Measurements from ENCODE around the gene KRTAP9-7. TPM values are rescaled to one million over a fixed set of nuclear protein-coding genes. Genes with fewer than 3 reads are reported as not detected.

The KRTAP9-7 gene
- total RNA-seq, 1 experiment from 2014 or later: not detected

DNA sequence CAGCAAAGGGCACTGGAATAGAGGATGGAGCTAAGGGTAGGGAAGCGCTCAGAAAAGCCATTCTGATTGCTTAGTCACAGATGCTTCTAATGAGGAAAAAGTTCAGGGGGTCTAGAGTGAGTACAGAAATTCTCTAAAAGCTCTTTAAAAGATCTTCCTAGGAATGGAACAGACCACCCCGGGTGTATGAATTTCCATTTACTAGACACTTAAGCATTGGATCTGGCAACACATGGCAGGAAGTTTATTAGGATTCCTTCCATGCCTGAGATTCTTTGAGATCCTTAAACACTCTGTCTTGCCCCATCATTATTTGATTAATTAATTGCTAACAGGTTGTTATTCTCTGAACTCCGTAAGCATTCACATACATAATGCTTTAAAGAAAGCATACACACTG is 8.5 kb downstream of the KRTAP9-7 start:
- no peak overlapping the region for H3K27ac Mint-ChIP-seq (ENCODE audit: unreplicated experiment)
- no peak for TF ChIP-seq CTCF (IDR thresholded peaks at IDR 0.05; ENCODE audit: unreplicated experiment)
- H3K9me3 Mint-ChIP-seq (ENCODE audit: low read depth, unreplicated experiment): peaks cover 2% of the 10 kb centered on the region
- H3K36me3 Mint-ChIP-seq (ENCODE audit: insufficient read depth, unreplicated experiment): no peaks in the 10 kb centered on the region
- no peaks in the 10 kb centered on the region for H3K27me3 Mint-ChIP-seq (ENCODE audit: unreplicated experiment)
- no peak overlapping the region for H3K4me3 Mint-ChIP-seq (ENCODE audit: low read depth, unreplicated experiment)
- CTCF ChIA-PET: interaction anchor here (0.5 kb wide), 1 partner anchor 11 kb away, joined by 3 read pairs; no protein-coding TSS in a partner anchor
- H3K4me1 Mint-ChIP-seq (ENCODE audit: low read depth, unreplicated experiment): peaks cover 38% of the 10 kb centered on the region
- intact Hi-C loops (cut with micrococcal nuclease; ENCODE audit: unreplicated experiment): no loop called here
- DNase-seq: no peak
- BruUV-seq (replicated peaks): no TSS peak

DNA sequence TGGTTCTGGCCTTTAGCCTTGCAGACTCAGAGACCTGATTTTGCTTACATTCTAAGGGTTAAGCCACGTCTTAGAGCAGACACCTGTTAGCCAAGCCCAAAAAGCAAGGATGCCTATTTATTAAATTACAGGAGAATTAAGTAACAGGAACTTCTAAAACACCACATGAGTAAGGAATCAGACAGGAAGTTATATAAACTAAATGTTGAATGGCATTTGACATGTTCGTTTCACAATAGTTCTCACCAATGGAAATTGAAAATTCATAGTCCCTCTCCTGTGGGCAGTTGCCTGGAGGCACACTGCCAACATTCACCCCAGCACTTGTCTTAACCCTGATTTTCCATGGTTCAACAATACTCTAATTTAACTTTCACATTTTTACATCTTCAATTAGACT is 9.0 kb downstream of the KRTAP9-7 start:
- Mint-ChIP-seq H3K4me1 (ENCODE audit: low read depth, unreplicated experiment) (peaks cover 38% of the 10 kb centered on the region), H3K9me3 (ENCODE audit: low read depth, unreplicated experiment) (peaks cover 2% of the 10 kb centered on the region), H3K27ac (ENCODE audit: unreplicated experiment) (no peak overlapping the region), H3K36me3 (ENCODE audit: insufficient read depth, unreplicated experiment) (no peaks in the 10 kb centered on the region), H3K4me3 (ENCODE audit: low read depth, unreplicated experiment) (no peak overlapping the region), H3K27me3 (ENCODE audit: unreplicated experiment) (no peaks in the 10 kb centered on the region)
- BruUV-seq (replicated peaks): no TSS peak
- DNase-seq: no peak
- TF ChIP-seq CTCF (IDR thresholded peaks at IDR 0.05; ENCODE audit: unreplicated experiment): no peak
- intact Hi-C loops (cut with micrococcal nuclease; ENCODE audit: unreplicated experiment): no loop called here
- CTCF ChIA-PET: no interaction called here

DNA sequence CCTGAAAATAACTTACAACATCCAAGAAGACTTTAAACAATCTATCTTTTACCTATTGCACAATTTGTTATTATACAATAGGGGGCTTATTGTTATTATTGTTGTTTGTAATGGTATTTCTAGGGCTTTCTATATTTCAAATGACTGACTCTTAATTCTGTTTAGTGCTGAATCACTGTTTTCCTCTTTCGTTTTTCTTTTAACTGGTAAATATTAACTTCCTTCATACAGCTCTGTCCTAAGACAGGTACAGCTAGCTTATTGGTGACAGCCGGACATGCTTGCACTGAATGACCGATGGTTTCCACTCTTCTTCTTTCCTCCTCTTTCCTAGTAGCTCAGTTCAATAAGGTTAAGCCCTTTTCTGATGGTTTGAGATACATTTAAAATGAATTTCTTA is 11.6 kb downstream of the KRTAP9-7 start:
- BruUV-seq (replicated peaks): no TSS peak
- intact Hi-C loops (cut with micrococcal nuclease; ENCODE audit: unreplicated experiment): no loop called here

DNA sequence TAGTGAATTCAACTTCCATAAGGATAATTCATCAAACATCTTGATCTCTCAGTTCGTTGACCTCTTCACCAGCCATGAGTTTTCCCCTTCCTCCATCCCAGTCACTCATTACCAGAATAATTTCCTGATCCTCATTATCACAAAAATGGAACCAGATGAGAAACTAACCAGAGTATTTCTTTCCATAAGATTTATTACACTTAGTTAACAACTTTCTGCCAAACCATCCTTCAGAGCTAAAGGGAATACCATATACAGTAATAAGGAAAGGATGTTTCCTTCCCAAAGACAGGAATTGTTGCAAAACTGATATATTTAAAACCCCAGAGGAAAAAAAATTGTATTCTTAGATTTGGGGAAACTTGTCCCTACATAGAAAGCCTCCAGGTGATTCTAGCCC is 18.5 kb downstream of the KRTAP9-7 start:
- no peak overlapping the region for H3K27ac Mint-ChIP-seq (ENCODE audit: unreplicated experiment)
- CTCF ChIA-PET: interaction anchor here (1.0 kb wide), 1 partner anchor 407 kb away, joined by 3 read pairs; no protein-coding TSS in a partner anchor
- H3K27me3 Mint-ChIP-seq (ENCODE audit: unreplicated experiment): no peaks in the 10 kb centered on the region
- BruUV-seq (replicated peaks): no TSS peak
- H3K4me1 Mint-ChIP-seq (ENCODE audit: low read depth, unreplicated experiment): no peaks in the 10 kb centered on the region
- no peak overlapping the region for H3K4me3 Mint-ChIP-seq (ENCODE audit: low read depth, unreplicated experiment)
- no peak for TF ChIP-seq CTCF (IDR thresholded peaks at IDR 0.05; ENCODE audit: unreplicated experiment)
- H3K36me3 Mint-ChIP-seq (ENCODE audit: insufficient read depth, unreplicated experiment): no peaks in the 10 kb centered on the region
- intact Hi-C loops (cut with micrococcal nuclease; ENCODE audit: unreplicated experiment): no loop called here
- peaks cover 3% of the 10 kb centered on the region for H3K9me3 Mint-ChIP-seq (ENCODE audit: low read depth, unreplicated experiment)
- no peak for DNase-seq

More for the DNA sequence above, 11.6 kb downstream of the KRTAP9-7 start:
- no peaks in the 10 kb centered on the region for H3K27me3 Mint-ChIP-seq (ENCODE audit: unreplicated experiment)
- no peak overlapping the region for H3K4me3 Mint-ChIP-seq (ENCODE audit: low read depth, unreplicated experiment)
- no peaks in the 10 kb centered on the region for H3K36me3 Mint-ChIP-seq (ENCODE audit: insufficient read depth, unreplicated experiment)
- peak overlapping the region; percentile 36 for H3K27ac Mint-ChIP-seq (ENCODE audit: unreplicated experiment)
- CTCF ChIA-PET: interaction anchor here (0.7 to 1.3 kb wide), 3 partner anchors 35 to 155 kb away, joined by 3 to 4 read pairs (median 4); no protein-coding TSS in a partner anchor
- peaks cover 38% of the 10 kb centered on the region for H3K4me1 Mint-ChIP-seq (ENCODE audit: low read depth, unreplicated experiment)
- DNase-seq: no peak
- no peak for TF ChIP-seq CTCF (IDR thresholded peaks at IDR 0.05; ENCODE audit: unreplicated experiment)
- peaks cover 2% of the 10 kb centered on the region for H3K9me3 Mint-ChIP-seq (ENCODE audit: low read depth, unreplicated experiment)

Measured in Calu3 (cell line).